Muscle layer of duodenum (tissue), 2 donors: Measurements from ENCODE around the gene RGL3.

Source experiments
- H3K27ac ChIP-seq: one replicate; pipeline ENCODE4 v1.7.0; 2013; ENCODE audit warnings: mild to moderate bottlenecking, low read length
- H3K27me3 ChIP-seq: one replicate; pipeline ENCODE4 v1.7.0; 2013; ENCODE audit warnings: low read depth, mild to moderate bottlenecking, control low read depth, low read length
- H3K36me3 ChIP-seq, 2 donors: one replicate each; pipeline ENCODE4 v1.7.0; 2013; ENCODE audit warnings: low read length in 2 of 2, control low read depth in 1 of 2, mild to moderate bottlenecking in 1 of 2; ENCODE audit not compliant: insufficient read depth in 2 of 2, control insufficient read depth in 1 of 2
- H3K4me1 ChIP-seq, 2 donors: one replicate each; pipeline ENCODE4 v1.7.0; 2013; ENCODE audit warnings: low read length in 2 of 2, mild to moderate bottlenecking in 2 of 2, control low read depth in 1 of 2, moderate library complexity in 1 of 2; ENCODE audit not compliant: insufficient read depth in 2 of 2, control insufficient read depth in 1 of 2
- H3K4me3 ChIP-seq, 2 donors: one replicate each; pipeline ENCODE4 v1.7.0; 2013; ENCODE audit warnings: low read length in 2 of 2, low read depth in 1 of 2, mild to moderate bottlenecking in 1 of 2
- H3K9me3 ChIP-seq, 2 donors: one replicate each; pipeline ENCODE4 v1.7.0; 2013; ENCODE audit warnings: low read length in 2 of 2, control low read depth in 1 of 2, mild to moderate bottlenecking in 1 of 2; ENCODE audit not compliant: control insufficient read depth in 1 of 2
- donor health status: healthy.

Gene RGL3

DNA sequence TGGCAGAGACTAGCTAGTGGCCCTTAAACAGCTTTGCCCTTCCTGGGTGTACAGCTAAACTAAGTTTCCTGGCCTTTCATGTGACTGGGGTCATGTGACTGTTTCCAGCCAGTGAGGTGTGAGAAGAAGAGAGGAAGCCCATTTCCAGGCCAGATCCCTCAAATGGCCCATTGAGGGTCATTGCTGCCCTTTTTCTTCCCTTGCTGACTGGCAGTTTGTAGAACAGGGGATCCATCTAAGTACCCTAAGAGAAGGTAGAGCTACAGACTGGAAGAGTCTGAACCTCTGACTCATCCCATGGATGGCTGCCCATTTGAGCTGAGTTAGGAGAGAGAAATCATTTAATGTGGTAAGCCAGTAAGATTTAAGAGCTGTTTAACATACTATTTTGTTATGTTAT lies 41.9 kb downstream of the RGL3 start:
- H3K9me3 ChIP-seq = no peaks in the 10 kb centered on the region
- H3K4me1 ChIP-seq = peaks cover 17 to 58% of the 10 kb centered on the region in 2 donors
- H3K27me3 ChIP-seq = no peaks in the 10 kb centered on the region
- H3K4me3 ChIP-seq = no peak overlapping the region
- peak overlapping the region; percentile 60 for H3K27ac ChIP-seq
- H3K36me3 ChIP-seq = peaks cover 0 to 8% of the 10 kb centered on the region in 2 donors

DNA sequence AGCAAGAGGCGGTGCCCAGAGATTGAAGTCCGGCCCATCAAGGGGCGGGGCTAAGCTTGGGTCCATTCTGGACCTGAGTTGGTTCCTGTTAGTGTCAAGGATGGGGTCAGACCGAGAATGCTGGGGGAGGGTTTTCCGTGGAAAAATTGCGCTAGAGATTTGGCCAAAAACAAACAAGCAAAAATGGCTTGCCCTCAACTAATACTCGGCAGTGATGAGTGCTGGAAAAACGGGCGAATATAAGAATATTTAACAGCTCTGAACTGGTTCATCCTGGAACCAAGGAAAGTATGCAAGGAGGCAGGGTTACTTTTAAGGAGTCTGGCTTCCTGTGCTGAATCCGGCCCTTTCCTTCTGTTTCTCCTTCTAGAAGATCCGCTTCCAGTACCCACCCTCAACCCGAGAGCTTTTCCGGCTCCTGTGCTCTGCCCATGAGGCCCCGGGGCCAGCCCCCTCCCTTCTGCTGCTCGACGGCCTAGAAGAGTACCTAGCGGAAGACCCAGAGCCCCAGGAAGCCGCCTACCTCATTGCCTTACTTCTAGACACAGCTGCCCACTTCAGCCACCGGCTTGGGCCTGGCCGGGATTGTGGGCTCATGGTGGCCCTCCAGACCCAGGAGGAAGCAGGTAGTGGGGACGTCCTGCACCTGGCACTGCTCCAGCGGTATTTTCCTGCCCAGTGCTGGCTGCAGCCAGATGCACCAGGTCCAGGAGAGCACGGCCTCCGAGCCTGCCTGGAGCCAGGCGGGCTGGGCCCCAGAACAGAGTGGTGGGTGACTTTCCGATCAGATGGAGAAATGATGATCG lies 43.8 kb downstream of the RGL3 start:
- Histone ChIP-seq H3K4me1 (peaks cover 17 to 43% of the 10 kb centered on the region in 2 donors), H3K27ac (peak overlapping the region; percentile 94), H3K4me3 (peak overlapping the region; percentile 70 to 83)

DNA sequence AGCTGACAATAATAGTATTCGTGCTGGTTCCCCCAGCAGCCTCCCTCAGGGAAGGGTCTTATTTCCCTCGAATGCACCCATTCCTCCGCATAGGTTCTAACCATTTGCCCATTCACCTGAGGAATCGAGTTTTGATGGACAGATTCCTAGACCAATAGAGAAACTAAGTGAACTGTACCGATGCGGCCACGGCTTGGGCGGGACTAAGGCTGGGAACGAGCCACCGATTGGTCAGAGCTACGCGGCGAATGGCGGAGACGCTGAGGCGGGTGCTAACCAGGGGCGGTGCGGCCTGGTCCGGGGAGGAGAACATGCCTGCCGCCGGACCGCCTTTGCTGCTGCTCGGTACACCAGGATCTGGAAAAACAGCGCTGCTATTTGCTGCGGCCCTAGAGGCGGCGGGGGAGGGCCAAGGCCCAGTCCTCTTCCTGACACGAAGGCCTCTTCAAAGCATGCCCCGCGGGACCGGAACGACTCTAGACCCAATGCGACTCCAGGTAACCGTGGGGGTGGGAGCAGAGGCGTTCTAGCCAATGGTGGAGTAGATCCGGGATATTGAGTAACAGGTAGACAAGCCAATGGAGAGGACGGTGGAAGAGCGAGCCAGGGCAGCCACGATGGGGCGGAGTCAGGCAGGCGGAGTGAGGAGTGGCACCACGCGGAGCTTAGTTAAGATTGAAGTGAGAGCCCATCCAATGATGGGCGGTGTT lies 44.5 kb downstream of the RGL3 start, which contains the start of gene SWSAP1:
Gene SWSAP1, plus strand, starts transcription at position 234 of the 710 bp plus-strand sequence. Its CDS starts 15 bp downstream, at position 249.
- peak within 1 kb of the TSS; percentile 70 to 83 for H3K4me3 ChIP-seq
- H3K9me3 ChIP-seq = no peaks in the 10 kb centered on the region
- H3K36me3 ChIP-seq = peaks cover 0 to 8% of the 10 kb centered on the region in 2 donors
- peaks cover 17 to 39% of the 10 kb centered on the region in 2 donors for H3K4me1 ChIP-seq
- H3K27ac ChIP-seq = peak within 1 kb of the TSS; percentile 94
- H3K27me3 ChIP-seq = no peaks in the 10 kb centered on the region

More for the DNA sequence above, 43.8 kb downstream of the RGL3 start:
- Histone ChIP-seq H3K36me3 (peaks cover 0 to 8% of the 10 kb centered on the region in 2 donors), H3K27me3 (no peaks in the 10 kb centered on the region), H3K9me3 (no peaks in the 10 kb centered on the region)

- peak overlapping the region; percentile 53 for H3K27ac ChIP-seq
- H3K27me3 ChIP-seq = no peaks in the 10 kb centered on the region
Observed at GRCh38 chr19:11373885-11374432, 45.2 kb downstream of the RGL3 start.

GRCh38 chr19:11373166-11373884 lies 45.8 kb downstream of the RGL3 start:
- Histone ChIP-seq H3K27ac (no peak overlapping the region), H3K4me3 (no peak overlapping the region), H3K9me3 (no peaks in the 10 kb centered on the region), H3K27me3 (no peaks in the 10 kb centered on the region), H3K4me1 (peaks cover 17 to 35% of the 10 kb centered on the region in 2 donors), H3K36me3 (peaks cover 0 to 6% of the 10 kb centered on the region in 2 donors)

More at GRCh38 chr19:11373885-11374432, 45.2 kb downstream of the RGL3 start:
- Histone ChIP-seq H3K4me3 (peak overlapping the region; percentile 70 to 83), H3K36me3 (peaks cover 0 to 8% of the 10 kb centered on the region in 2 donors), H3K9me3 (no peaks in the 10 kb centered on the region), H3K4me1 (peaks cover 17 to 39% of the 10 kb centered on the region in 2 donors)

GRCh38 chr19:11370744-11371143 lies 48.4 kb downstream of the RGL3 start:
- Histone ChIP-seq H3K27me3 (no peaks in the 10 kb centered on the region), H3K4me3 (no peak overlapping the region), H3K4me1 (peaks cover 10 to 16% of the 10 kb centered on the region in 2 donors), H3K9me3 (no peaks in the 10 kb centered on the region), H3K36me3 (peaks cover 0 to 4% of the 10 kb centered on the region in 2 donors), H3K27ac (no peak overlapping the region)

DNA sequence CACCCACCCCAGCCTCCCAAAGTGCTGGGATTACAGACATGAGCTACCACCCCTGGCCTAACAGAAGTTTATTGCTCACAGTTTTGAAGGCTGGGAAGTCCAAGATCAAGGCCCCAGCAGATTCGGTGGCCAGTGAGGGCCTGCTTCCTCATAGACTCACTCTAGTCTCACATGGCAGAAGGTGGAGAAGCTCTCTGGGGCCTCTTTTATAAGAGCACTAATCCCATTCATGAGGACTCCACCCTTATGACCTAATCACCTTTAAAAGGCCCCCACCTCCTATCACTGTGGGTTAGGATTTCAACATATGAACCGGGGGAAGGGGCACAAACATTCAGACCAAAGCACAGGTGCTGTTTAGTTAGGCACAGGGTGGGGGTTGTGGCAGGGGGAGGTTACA lies 51.6 kb downstream of the RGL3 start:
- no peaks in the 10 kb centered on the region for H3K4me1 ChIP-seq
- H3K9me3 ChIP-seq = no peaks in the 10 kb centered on the region
- peaks cover 6 to 33% of the 10 kb centered on the region in 2 donors for H3K36me3 ChIP-seq
- no peaks in the 10 kb centered on the region for H3K27me3 ChIP-seq
- H3K4me3 ChIP-seq = no peak overlapping the region
- no peak overlapping the region for H3K27ac ChIP-seq

DNA sequence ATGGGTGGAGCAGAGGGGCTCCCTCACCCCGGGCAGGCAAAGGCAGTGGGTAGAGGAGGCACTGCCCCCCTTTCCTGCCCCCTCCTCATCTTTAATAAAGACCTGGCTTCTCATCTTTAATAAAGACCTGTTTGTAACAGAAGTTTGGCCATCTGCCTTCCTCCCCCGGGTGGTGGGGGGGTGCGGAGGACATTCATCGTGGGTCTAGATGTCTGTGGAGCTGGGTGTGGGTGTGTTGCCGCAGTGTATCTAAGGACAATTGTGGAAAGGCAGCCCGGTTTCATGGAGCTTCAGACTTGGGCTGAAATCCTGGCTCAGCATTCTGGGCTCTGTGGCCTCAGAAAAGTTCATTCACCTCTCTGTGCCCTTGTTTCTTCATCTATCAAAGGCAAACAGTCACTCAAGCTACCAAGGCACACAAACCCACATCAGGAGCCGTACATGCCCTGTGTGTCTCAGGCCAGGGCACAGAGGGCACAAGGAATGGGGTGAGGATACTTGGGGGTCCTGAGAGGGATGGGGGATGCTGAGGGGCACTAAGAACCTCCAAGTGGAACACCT lies 53.5 kb downstream of the RGL3 start:
- Histone ChIP-seq H3K27me3 (no peaks in the 10 kb centered on the region), H3K4me3 (no peak overlapping the region), H3K36me3 (peaks cover 6 to 48% of the 10 kb centered on the region in 2 donors), H3K27ac (no peak overlapping the region), H3K9me3 (no peaks in the 10 kb centered on the region), H3K4me1 (no peaks in the 10 kb centered on the region)

DNA sequence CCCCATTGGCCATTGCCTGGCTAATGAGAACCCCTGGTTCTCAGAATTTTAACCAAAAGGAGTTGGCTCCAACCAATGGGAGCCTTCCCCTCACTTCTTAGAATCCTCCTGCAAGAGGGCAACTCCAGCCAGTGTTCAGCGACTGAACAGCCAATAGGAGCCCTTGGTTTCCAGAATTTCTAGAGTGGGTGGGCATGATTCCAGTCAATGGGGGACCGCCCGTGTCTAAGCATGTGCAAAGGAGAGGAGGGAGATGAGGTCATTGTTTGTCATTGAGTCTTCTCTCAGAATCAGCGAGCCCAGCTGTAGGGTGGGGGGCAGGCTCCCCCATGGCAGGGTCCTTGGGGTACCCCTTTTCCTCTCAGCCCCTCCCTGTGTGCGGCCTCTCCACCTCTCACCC lies 54.2 kb downstream of the RGL3 start:
- Histone ChIP-seq H3K9me3 (no peaks in the 10 kb centered on the region), H3K4me3 (no peak overlapping the region), H3K27ac (no peak overlapping the region), H3K27me3 (no peaks in the 10 kb centered on the region), H3K36me3 (peaks cover 6 to 48% of the 10 kb centered on the region in 2 donors), H3K4me1 (no peaks in the 10 kb centered on the region)

DNA sequence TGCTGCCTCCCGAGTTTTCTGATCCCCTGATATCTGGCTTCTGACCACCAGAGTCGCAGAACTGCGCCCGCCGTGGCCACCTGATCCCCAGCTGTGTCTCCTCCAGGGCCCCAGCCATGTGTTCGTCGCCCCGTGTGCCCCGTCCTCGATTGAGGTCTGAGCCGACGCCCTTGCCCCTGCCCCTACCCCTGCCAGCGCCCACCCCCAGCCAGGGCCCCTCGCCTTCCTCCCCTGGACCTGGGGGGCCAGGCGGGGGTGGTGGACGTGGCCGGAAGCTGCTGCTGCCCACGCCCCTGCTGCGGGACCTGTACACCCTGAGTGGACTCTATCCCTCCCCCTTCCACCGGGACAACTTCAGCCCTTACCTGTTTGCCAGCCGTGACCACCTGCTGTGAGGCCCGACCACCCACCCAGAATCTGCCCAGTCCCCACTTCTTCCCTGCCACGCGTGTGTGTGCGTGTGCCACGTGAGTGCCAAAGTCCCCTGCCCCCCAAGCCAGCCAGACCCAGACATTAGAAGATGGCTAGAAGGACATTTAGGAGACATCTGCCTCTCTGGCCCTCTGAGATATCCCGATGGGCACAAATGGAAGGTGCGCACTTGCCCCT lies 54.7 kb downstream of the RGL3 start:
- no peaks in the 10 kb centered on the region for H3K27me3 ChIP-seq
- no peak overlapping the region for H3K4me3 ChIP-seq
- no peak overlapping the region for H3K27ac ChIP-seq
- H3K36me3 ChIP-seq = peaks cover 9 to 53% of the 10 kb centered on the region in 2 donors
- no peaks in the 10 kb centered on the region for H3K9me3 ChIP-seq
- H3K4me1 ChIP-seq = no peaks in the 10 kb centered on the region
